Duodenal mucosa (tissue), 2 donors: Measurements from ENCODE around the gene SLC34A1.

Experiments used
- H3K27ac ChIP-seq: one replicate; pipeline ENCODE4 v1.7.0; 2013; ENCODE audit warnings: low read depth, low read length
- H3K27me3 ChIP-seq, 2 donors: one replicate each; pipeline ENCODE4 v1.7.0; 2013; ENCODE audit warnings: low read length in 2 of 2, control low read depth in 1 of 2; ENCODE audit not compliant: insufficient read depth in 2 of 2, control insufficient read depth in 1 of 2
- H3K36me3 ChIP-seq, 2 donors: one replicate each; pipeline ENCODE4 v1.7.0; 2013; ENCODE audit warnings: low read length in 2 of 2, control low read depth in 1 of 2; ENCODE audit not compliant: insufficient read depth in 2 of 2, control insufficient read depth in 1 of 2
- H3K4me1 ChIP-seq, 2 donors: one replicate each; pipeline ENCODE4 v1.7.0; 2013; ENCODE audit warnings: low read length in 2 of 2, control low read depth in 1 of 2; ENCODE audit not compliant: insufficient read depth in 2 of 2, control insufficient read depth in 1 of 2
- H3K4me3 ChIP-seq, 2 donors: one replicate each; pipeline ENCODE4 v1.7.0; 2013; ENCODE audit warnings: low read length in 2 of 2, low read depth in 1 of 2
- H3K9ac ChIP-seq, 2 donors: one replicate each; pipeline ENCODE4 v1.7.0; 2013; ENCODE audit warnings: low read length in 2 of 2, low read depth in 1 of 2
- H3K9me3 ChIP-seq, 2 donors: one replicate each; pipeline ENCODE4 v1.7.0; 2013; ENCODE audit warnings: low read length in 2 of 2, control low read depth in 1 of 2; ENCODE audit not compliant: control insufficient read depth in 1 of 2

Gene SLC34A1

DNA sequence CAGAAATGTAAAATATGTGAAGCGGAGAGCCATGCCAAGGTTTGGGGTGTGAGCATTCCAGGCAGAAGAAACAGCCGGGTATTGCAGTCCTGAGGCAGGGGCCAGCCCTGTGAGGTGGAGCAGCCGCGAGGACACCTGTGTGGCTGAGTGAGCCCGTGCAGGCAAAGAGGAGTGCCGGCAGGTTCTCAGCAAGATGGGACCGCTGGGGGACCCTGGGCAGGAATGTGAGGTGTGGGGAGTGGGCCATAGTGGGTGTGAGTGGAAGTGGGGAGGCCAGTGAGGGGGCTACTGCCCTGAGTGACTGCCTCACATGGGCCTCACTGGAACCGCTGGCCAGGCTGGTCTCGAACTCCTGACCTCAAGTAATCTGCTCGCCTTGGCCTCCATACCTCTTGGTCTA, 54.2 kb downstream of the SLC34A1 start:
- H3K9me3 ChIP-seq = no peaks in the 10 kb centered on the region
- H3K9ac ChIP-seq = no peak overlapping the region
- peaks cover 32 to 67% of the 10 kb centered on the region in 2 donors for H3K36me3 ChIP-seq
- no peaks in the 10 kb centered on the region for H3K27me3 ChIP-seq
- H3K27ac ChIP-seq = no peak overlapping the region
- no peak overlapping the region for H3K4me3 ChIP-seq
- H3K4me1 ChIP-seq = no peaks in the 10 kb centered on the region

DNA sequence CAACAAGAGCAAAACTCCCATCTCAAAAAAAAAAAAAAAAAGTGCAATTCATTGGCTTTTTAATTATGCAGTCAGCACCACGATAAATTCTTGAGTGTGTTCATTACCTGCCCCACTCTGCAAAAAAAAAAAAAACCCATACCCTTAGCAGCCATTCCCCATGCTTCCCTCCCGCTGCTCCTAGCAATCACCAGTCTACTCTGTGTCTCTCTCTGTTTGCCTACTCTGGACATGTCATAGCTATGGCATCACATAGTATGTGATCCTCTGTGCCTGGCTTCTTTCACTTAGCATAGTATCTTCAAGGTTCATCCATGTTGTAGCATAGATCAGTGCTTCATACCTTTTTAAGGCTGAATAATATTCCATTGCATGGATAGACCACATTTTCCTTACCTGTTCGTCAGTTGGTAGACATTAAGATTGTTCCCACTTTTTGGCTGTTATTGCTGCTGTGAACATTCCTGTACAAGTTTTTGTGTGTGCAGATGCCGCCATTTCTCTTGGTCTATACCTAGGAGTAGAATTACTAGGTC, 55.4 kb downstream of the SLC34A1 start:
- H3K27ac ChIP-seq = no peak overlapping the region
- H3K4me3 ChIP-seq = no peak overlapping the region
- no peaks in the 10 kb centered on the region for H3K9me3 ChIP-seq
- H3K4me1 ChIP-seq = no peaks in the 10 kb centered on the region
- H3K9ac ChIP-seq = no peak overlapping the region
- no peaks in the 10 kb centered on the region for H3K27me3 ChIP-seq
- peaks cover 21 to 57% of the 10 kb centered on the region in 2 donors for H3K36me3 ChIP-seq

DNA sequence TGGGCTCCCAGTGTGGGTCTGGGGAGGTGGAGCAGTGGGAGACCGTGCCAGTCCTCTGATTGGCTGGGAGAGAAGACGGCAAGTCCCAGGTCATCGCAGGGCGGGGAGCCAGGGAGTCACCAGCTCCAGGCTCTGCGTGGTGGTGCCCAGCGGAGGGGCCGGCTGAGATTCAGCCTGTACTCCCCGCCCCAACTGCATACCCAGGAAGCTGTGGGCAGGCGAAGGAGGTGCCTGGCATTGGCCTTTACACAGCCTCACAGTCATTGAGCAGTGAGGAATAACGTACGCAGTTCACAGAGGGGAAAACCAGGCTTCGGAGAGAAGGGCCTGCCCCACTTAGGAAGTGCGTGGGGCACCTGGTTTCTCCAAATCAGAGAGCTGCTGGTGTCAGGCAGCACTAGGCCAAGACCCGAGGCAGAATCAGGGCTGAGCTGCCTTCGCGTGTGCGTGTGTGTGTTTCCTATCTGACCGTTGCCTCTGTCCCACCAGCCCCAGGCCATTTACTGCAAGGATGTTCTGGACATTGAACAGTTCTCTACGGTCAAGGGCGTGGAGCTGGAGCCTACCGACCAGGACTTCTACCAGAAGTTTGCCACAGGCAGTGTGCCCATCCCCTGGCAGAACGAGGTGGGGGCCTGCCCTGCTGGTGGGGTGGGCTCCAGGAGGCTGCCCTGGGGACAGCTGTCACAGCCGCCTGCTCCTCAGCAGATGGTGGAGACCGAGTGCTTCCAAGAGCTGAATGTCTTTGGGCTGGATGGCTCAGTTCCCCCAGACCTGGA, 56.2 kb downstream of the SLC34A1 start:
- peaks cover 15 to 49% of the 10 kb centered on the region in 2 donors for H3K36me3 ChIP-seq
- peaks cover 0 to 3% of the 10 kb centered on the region in 2 donors for H3K4me1 ChIP-seq
- no peaks in the 10 kb centered on the region for H3K27me3 ChIP-seq
- no peak overlapping the region for H3K9ac ChIP-seq
- H3K27ac ChIP-seq = no peak overlapping the region
- no peaks in the 10 kb centered on the region for H3K9me3 ChIP-seq
- H3K4me3 ChIP-seq = no peak overlapping the region

DNA sequence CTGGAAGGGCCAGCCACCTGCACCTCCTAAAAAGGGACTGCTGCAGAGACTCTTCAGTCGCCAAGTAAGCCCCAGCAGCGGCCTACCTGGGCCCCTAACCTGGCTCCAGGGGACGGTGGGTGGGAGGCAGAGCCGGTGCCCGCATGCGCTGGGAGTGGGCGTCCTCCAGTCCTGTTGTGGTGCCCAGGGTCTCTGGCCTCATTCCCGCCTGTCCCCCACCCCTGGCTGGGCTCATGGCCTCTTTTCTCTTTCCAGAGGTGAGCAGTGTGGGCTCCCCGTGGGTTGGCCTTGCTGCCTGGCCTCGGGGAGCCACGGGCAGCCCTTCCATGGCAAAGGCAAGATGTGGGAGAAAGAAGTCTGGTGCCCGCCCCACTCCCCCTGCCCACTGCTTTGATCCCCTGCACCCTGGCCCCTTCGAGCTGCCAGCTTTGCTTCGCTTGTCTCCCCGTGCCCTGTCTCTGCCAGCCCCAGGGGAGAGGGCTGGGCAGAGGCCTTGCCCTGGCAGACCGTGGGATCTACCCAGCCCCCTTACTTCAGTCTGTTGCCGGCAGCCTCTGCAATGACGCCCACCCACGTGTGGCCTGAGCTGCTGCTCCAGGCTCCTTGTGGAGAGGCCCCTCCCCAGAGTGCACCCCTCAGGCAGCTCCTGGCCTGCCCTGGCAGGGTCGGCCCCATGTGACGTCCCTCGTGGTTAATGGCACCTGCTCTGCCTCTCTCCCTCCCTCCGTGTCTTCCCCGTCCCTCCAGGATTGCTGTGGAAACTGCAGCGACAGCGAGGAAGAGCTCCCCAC, 57.0 kb downstream of the SLC34A1 start:
- H3K4me1 ChIP-seq = peaks cover 5 to 10% of the 10 kb centered on the region in 2 donors
- H3K9me3 ChIP-seq = no peaks in the 10 kb centered on the region
- H3K27me3 ChIP-seq = no peaks in the 10 kb centered on the region
- peaks cover 10 to 43% of the 10 kb centered on the region in 2 donors for H3K36me3 ChIP-seq
- H3K27ac ChIP-seq = no peak overlapping the region
- H3K4me3 ChIP-seq = no peak overlapping the region
- no peak overlapping the region for H3K9ac ChIP-seq

DNA sequence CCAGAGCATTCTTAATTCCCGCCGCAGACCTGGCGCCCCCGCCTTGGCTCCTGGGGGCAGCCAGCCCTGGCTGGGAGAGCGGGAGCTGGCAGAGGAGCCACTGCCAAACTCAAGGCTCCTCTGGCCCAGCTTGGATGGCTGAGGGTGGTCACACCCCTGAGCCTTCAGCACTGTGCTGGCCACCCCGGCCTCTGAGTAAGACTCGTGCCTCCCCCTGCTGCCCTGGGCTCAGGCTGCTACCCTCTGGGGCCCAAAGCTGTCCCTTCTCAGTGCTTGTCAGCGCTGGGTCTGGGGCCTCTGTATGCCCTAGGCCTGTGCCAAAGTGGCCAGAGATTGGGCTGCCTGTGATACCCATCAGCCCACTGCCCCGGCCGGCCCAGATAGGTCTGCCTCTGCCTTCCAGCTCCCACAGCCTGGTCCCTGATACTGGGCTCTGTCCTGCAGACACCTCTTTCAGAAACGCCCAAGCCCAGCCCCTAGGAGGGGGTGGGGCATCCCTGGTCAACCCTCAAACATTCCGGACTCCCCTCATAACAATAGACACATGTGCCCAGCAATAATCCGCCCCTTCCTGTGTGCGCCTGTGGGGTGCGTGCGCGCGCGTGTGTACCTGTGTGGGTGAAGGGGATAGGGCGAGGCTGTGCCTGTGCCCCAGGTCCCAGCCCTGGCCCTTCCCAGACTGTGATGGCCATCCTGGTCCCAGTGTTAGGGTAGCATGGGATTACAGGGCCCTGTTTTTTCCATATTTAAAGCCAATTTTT, 58.0 kb downstream of the SLC34A1 start:
- Histone ChIP-seq H3K36me3 (peaks cover 6 to 36% of the 10 kb centered on the region in 2 donors), H3K27ac (no peak overlapping the region), H3K4me1 (peaks cover 7 to 14% of the 10 kb centered on the region in 2 donors), H3K9ac (no peak overlapping the region), H3K9me3 (no peaks in the 10 kb centered on the region), H3K4me3 (no peak overlapping the region), H3K27me3 (no peaks in the 10 kb centered on the region)

DNA sequence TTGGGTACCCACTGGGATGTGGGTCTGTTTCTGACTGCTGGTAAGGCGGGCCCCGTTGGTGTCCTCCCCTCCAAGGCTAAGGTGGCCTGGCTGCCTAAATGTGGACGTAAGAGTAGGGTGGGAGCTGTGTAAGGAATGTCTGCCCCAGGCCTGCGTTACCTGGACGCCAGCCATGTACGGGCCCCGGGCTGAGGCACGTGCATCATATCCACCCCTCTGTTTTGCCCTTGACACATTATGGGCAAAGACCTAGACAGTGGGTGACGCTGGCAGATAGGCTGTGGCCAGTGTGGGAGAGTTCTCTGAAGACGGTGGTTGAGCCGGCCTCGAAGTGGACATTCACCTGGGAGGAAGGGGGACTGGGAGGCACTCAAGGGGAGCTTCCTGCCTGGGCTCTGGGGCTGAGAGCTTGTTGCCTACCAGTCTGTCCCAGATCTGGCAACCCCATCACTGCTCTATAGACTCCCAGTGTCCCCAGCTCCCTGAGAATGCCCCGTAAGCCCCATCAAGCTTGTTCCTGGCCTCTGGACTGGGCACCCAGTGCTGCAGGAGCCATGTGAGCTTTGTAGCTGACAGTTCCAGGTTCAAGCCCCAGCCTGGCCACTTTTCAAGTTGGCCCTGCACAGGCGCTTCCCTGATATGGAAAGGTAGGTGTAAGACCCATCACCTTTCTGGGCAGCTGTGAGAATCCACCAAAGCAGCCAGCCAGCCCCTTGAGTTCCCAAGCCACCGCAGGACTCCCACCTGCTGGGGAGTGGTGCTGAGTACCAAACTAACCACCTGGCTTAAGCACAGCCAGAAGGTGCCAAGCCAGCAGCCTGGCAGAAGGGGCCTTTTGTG, 59.1 kb downstream of the SLC34A1 start:
- H3K27me3 ChIP-seq = peaks cover 0 to 4% of the 10 kb centered on the region in 2 donors
- no peak overlapping the region for H3K4me3 ChIP-seq
- peaks cover 16 to 22% of the 10 kb centered on the region in 2 donors for H3K4me1 ChIP-seq
- H3K9ac ChIP-seq = no peak overlapping the region
- no peaks in the 10 kb centered on the region for H3K9me3 ChIP-seq
- H3K27ac ChIP-seq = no peak overlapping the region
- peaks cover 0 to 24% of the 10 kb centered on the region in 2 donors for H3K36me3 ChIP-seq

DNA sequence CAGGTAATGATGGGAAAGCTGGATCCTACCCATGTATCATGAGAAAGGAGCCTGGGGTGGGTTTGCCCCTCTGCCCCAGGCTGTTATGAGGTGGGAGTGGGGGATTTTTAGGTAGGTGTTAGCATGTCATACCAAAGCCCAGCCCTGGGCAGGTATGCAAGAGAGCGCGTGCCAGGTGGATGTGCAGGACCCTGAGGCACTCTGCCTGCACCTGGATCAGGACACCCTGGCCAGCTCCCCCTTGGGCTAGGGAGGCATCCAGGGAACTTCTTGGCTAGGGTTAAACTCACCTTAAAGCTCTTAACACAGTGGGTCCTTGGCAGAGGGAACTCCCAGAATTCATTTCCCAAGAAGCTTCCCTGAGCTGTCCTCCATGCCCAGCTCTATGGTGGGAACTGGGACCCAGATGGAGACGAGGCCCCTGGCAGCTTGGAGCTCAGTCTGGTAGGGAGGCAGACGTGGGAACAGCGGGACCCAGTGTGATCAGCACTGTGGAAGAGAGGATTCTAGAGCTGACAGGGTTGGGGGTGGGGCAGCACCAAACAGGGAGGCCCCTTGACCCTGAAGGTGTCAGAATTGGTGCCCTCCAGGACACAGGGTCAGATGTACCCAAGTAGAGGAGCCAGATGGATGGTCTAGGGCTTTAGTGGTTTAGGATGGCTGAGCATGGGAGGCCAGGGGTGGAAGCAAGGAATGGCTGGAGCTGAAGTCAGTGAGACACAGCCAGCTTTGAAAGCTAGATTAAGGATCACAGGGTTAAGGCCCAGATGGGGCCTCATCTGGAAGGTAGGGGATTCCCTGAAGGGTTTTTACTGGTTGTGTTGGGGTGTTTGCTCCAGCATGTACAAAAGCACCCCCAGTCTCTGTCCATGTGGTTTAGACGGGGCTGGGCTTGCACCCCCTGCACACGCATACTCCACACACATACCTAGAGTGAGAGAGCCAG, 60.1 kb downstream of the SLC34A1 start:
- no peak overlapping the region for H3K27ac ChIP-seq
- H3K4me3 ChIP-seq = no peak overlapping the region
- no peak overlapping the region for H3K9ac ChIP-seq
- peaks cover 17 to 22% of the 10 kb centered on the region in 2 donors for H3K4me1 ChIP-seq
- no peaks in the 10 kb centered on the region for H3K9me3 ChIP-seq
- H3K27me3 ChIP-seq = peaks cover 0 to 5% of the 10 kb centered on the region in 2 donors
- H3K36me3 ChIP-seq = peaks cover 0 to 20% of the 10 kb centered on the region in 2 donors

DNA sequence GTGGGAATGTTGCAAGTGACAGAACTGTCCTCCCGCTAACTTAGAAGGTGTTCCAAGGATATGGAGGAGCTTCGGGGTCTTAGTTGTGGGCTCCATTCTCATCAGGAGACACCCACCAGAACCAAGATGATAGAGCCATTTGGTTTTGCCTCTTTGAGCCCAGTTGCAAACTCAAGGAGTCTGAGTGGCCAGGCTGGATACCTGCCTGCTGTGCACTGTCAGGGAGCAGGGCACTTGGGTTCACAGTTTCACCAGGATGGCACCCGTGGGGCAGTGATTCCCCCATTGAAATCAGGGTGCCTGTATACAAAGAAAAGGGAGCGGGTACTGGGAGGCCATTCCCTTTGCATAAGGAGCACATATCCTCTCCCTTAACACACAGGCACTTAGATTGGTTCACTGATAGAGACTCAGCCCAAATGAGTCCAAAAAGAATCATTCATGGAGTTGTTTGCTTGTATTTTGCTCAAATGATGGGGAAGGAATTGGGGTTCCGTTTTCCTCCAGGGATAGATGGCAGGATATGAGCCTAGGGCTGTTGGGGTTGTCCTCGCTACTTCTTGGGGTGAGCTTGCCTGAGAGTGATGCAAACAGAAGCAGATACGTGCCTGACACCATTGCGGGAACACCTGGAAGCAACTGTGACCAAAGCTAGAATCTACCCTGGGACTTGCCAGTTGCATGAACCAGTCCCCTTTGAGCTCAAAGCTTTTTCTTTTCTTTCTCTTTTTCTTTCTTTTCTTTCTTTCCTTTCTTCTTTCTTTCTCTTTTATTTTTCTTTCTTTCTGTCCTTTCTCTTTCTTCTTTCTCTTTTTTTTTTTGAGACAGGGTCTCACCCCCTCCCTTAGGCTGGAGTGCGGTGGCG, 61.0 kb downstream of the SLC34A1 start:
- Histone ChIP-seq H3K27ac (no peak overlapping the region), H3K4me1 (peaks cover 17 to 22% of the 10 kb centered on the region in 2 donors), H3K9ac (no peak overlapping the region), H3K9me3 (no peaks in the 10 kb centered on the region), H3K27me3 (peaks cover 0 to 8% of the 10 kb centered on the region in 2 donors), H3K4me3 (no peak overlapping the region), H3K36me3 (peaks cover 0 to 12% of the 10 kb centered on the region in 2 donors)
